OCI-LY1 (cell line): ENCODE results near the gene TMEM18.

Source experiments
- H2AFZ ChIP-seq: fragments of 200-600 bp; sonication (generic), shearing (Covaris generic); 2 replicates; pipeline ENCODE4 v1.6.0; 2014; ENCODE audit warnings: antibody characterized with exemption, mild to moderate bottlenecking, low read length
- H3F3A ChIP-seq: fragments of 200-600 bp; sonication (generic), shearing (Covaris generic); 2 replicates; pipeline ENCODE4 v1.6.0; 2014; ENCODE audit warnings: mild to moderate bottlenecking, antibody characterized with exemption, low read length, moderate library complexity; ENCODE audit not compliant: insufficient read depth
- H3K27ac ChIP-seq: fragments of 200-600 bp; sonication (generic); 2 replicates; pipeline ENCODE4 v1.5.1; 2014; ENCODE audit warnings: low read length, mixed run types, mild to moderate bottlenecking, low read depth; ENCODE audit not compliant: poor library complexity, severe bottlenecking
- H3K27me3 ChIP-seq: fragments of 200-600 bp; sonication (generic); 2 replicates; pipeline ENCODE4 v1.6.0; 2014; ENCODE audit warnings: antibody characterized with exemption, mild to moderate bottlenecking, low read length, moderate library complexity; ENCODE audit not compliant: insufficient read depth
- H3K36me3 ChIP-seq: fragments of 200-600 bp; sonication (generic); 2 replicates; pipeline ENCODE4 v1.6.1; 2014; ENCODE audit warnings: mild to moderate bottlenecking, antibody characterized with exemption, low read length, moderate library complexity, mixed read lengths; ENCODE audit not compliant: insufficient read depth
- H3K4me1 ChIP-seq: fragments of 200-600 bp; sonication (generic); 2 replicates; pipeline ENCODE4 v1.5.1; 2014; ENCODE audit warnings: mild to moderate bottlenecking, low read length, moderate library complexity; ENCODE audit not compliant: insufficient read depth, severe bottlenecking
- H3K4me2 ChIP-seq: fragments of 200-600 bp; sonication (generic), shearing (Covaris generic); 2 replicates; pipeline ENCODE4 v1.6.1; 2014; ENCODE audit warnings: low read length
- H3K4me3 ChIP-seq: fragments of 200-600 bp; sonication (generic); 2 replicates; pipeline ENCODE4 v1.5.1; 2014; ENCODE audit warnings: low read length, low read depth, mild to moderate bottlenecking, mixed read lengths; ENCODE audit not compliant: poor library complexity, severe bottlenecking
- H3K79me2 ChIP-seq: fragments of 200-600 bp; shearing (Covaris generic); 2 replicates; pipeline ENCODE4 v1.6.1; 2016; ENCODE audit warnings: mixed run types, low read length, mixed read lengths; ENCODE audit not compliant: insufficient read depth
- H3K9ac ChIP-seq: fragments of 200-600 bp; sonication (generic), shearing (Covaris generic); 2 replicates; pipeline ENCODE4 v1.6.1; 2014; ENCODE audit warnings: mild to moderate bottlenecking, low read length, mixed read lengths
- H3K9me2 ChIP-seq: fragments of 200-600 bp; sonication (generic), shearing (Covaris generic); 2 replicates; pipeline ENCODE4 v1.6.1; 2014; ENCODE audit warnings: low read depth, mild to moderate bottlenecking, low read length, mixed read lengths
- H3K9me3 ChIP-seq: fragments of 200-600 bp; shearing (Covaris generic); 2 replicates; pipeline ENCODE4 v1.6.1; 2014; ENCODE audit warnings: low read length, mixed read lengths
- H4K20me1 ChIP-seq: fragments of 200-600 bp; sonication (generic), shearing (Covaris generic); 2 replicates; pipeline ENCODE4 v1.6.0; 2016; ENCODE audit warnings: mild to moderate bottlenecking, low read length; ENCODE audit not compliant: insufficient read depth
- CTCF ChIP-seq: fragments of 200-600 bp; sonication (generic), shearing (Covaris generic); IDR thresholded peaks from 2 replicates; pipeline ENCODE4 v1.5.1; 2017; ENCODE audit warnings: mild to moderate bottlenecking, antibody characterized with exemption, low read length, moderate library complexity, mixed read lengths
- EZH2 ChIP-seq: fragments of 200-600 bp; sonication (generic), shearing (Covaris generic); IDR thresholded peaks from 2 replicates; pipeline ENCODE4 v1.8.0; 2017; ENCODE audit warnings: borderline replicate concordance, mixed run types, mild to moderate bottlenecking, antibody characterized with exemption, low read length, moderate library complexity, mixed read lengths

TMEM18 gene

GRCh38 chr2:620004-620403 lies 57.2 kb downstream of the TMEM18 start:
- Histone ChIP-seq H3K4me2 (no peak overlapping the region), H2AFZ (no peak overlapping the region), H3K9ac (no peak overlapping the region), H3K4me3 (no peak overlapping the region), H3K4me1 (no peaks in the 10 kb centered on the region), H3K9me2 (no peaks in the 10 kb centered on the region), H3F3A (no peaks in the 10 kb centered on the region), H3K9me3 (no peaks in the 10 kb centered on the region), H4K20me1 (no peaks in the 10 kb centered on the region), H3K27me3 (no peaks in the 10 kb centered on the region), H3K36me3 (no peaks in the 10 kb centered on the region), H3K79me2 (no peaks in the 10 kb centered on the region), H3K27ac (no peak overlapping the region)
- no peak for TF ChIP-seq EZH2
- TF ChIP-seq CTCF = no peak

- no peaks in the 10 kb centered on the region for H3K9me2 ChIP-seq
- no peaks in the 10 kb centered on the region for H3K79me2 ChIP-seq
- no peak for TF ChIP-seq CTCF
- no peak for TF ChIP-seq EZH2
- no peaks in the 10 kb centered on the region for H3K27me3 ChIP-seq
- no peaks in the 10 kb centered on the region for H3K9me3 ChIP-seq
- H3K4me2 ChIP-seq = no peak overlapping the region
- no peak overlapping the region for H2AFZ ChIP-seq
- H3K4me3 ChIP-seq = no peak overlapping the region
- no peaks in the 10 kb centered on the region for H4K20me1 ChIP-seq
- H3K36me3 ChIP-seq = no peaks in the 10 kb centered on the region
- no peak overlapping the region for H3K9ac ChIP-seq
- H3F3A ChIP-seq = no peaks in the 10 kb centered on the region
- H3K4me1 ChIP-seq = no peaks in the 10 kb centered on the region
- H3K27ac ChIP-seq = no peak overlapping the region
These were observed 58.7 kb downstream of the TMEM18 start for GRCh38 chr2:618422-618990.

DNA sequence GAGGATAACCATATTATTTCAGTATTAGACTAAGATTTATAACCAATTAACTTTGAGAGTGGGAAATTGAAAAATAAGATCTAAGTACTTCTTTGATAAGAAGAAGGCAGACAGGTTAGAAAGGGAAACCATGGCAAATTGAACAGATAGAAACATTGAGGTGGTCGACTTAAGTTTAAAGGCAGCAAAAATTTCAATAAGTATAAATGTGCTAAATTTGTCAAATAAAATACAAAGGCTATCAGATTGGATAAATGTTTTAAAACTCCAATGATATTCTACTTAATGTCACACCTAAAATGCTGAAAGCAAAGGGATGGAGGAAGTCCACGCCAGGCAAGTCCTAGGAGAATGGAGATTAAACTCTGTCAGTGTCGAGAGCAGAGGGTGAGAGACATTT lies 59.2 kb downstream of the TMEM18 start:
- Histone ChIP-seq H3K4me3 (no peak overlapping the region), H3K9me3 (no peaks in the 10 kb centered on the region), H4K20me1 (no peaks in the 10 kb centered on the region), H3K27ac (no peak overlapping the region), H3K4me1 (no peaks in the 10 kb centered on the region), H3K9ac (no peak overlapping the region), H3K79me2 (no peaks in the 10 kb centered on the region), H3K9me2 (no peaks in the 10 kb centered on the region), H3K27me3 (no peaks in the 10 kb centered on the region), H3K4me2 (no peak overlapping the region), H3F3A (no peaks in the 10 kb centered on the region), H3K36me3 (no peaks in the 10 kb centered on the region), H2AFZ (no peak overlapping the region)
- TF ChIP-seq EZH2 (no peak), CTCF (no peak)
